Stimulated activated CD8-positive, alpha-beta memory T cell treated with anti-CD3 and anti-CD28 coated beads, Interleukin-7, amount 100 ng/mL, for 4 hours (primary cell): Measurements from ENCODE around the gene STK33.

ENCODE experiments used
- DNase-seq, 2 donors: peaks; one replicate each; pipeline ENCODE4 v3.0.0-alpha.2; 2020; ENCODE audit warnings: low read depth in 2 of 2

STK33 gene

DNA sequence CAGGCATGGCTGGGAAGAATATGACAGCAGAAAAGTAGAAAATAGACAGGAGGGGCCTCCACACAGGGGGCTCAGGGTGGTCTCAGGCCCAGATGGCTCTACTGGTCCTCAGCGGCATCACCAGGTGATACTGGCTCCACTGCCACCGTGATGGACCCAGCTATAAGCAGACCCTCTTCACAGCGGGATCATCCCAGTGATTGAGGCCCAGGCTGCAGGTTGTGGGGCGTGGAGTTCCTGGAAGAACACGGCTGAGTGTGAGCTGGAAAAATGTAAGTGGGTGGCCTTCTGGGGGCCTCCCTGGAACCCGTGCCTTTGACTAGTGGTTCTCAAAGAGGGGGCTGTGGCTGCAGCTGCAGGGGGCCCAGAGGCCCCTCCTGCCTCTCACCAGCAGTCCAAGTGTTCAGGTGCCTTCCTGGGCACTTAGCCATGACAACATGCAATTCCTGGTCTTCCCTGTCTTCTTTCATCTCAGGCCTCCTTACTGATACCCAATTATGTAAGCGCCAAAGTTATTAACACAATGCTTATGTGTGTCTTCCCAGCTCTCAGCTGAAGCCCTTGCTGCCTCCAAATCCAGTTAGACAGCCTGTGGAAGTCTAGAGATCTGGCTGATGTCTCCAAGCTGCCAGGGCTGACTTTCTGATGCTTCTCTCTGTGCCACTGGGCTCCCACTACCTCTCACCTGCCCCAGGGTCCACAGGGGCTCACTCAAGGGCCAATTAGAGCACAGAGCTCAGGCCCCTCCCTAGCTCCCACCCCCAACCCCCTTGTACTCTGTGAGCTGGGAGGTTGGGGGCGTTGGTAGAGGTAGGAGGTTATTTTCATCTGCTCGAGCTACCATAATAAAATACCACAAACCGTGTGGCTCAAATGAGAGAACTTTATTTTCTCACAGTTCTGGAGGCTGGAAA is 220.3 kb downstream of the STK33 start:
- DNase-seq = no peak

DNA sequence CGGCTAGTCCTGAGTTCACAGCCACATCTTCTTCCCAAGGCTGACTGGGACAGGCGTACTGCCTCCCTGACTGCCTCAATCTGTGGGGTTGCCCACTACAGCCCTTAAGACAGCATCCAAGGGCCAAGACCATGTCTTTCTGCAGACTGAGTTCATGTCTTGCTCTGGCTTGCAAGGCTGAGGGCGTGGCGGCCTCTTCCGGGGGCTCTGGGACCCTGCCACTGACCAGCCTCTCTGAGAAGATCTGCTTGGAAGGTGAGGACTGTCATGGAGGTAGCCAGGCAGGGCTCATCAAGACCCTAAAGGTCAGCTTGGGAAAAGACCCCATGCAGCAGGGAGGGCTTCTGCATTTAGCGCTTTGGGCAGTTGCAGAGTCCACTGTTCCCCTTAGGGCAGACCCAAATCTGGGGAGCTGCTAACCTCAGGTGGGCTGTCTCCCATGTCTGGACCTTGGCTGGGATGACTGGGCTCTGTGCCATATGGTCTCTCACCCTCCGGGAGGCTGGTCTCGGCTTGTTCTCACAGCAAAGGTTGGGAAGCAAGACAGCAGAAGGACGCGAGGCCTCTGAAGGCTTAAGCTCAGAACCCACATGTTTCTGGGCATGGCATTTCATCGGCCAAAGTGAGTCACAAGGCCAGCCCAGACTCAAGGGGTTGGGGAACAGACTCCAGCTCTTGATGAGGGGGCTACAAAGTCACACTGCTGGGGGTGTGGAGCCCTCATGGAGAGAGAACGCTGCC is 221.2 kb downstream of the STK33 start:
- DNase-seq = no peak

GRCh38 chr11:8371516-8371884 is 222.5 kb downstream of the STK33 start:
- DNase-seq = no peak

GRCh38 chr11:8370812-8371515 is 223.1 kb downstream of the STK33 start:
- no peak for DNase-seq

- DNase-seq = no peak
Observed at GRCh38 chr11:8369592-8370205, 224.3 kb downstream of the STK33 start.

- DNase-seq = no peak
Observed at GRCh38 chr11:8368772-8369171, 225.3 kb downstream of the STK33 start.

GRCh38 chr11:8368194-8368593 is 225.8 kb downstream of the STK33 start:
- no peak for DNase-seq

GRCh38 chr11:8366316-8366715 is 227.7 kb downstream of the STK33 start:
- DNase-seq = no peak

DNA sequence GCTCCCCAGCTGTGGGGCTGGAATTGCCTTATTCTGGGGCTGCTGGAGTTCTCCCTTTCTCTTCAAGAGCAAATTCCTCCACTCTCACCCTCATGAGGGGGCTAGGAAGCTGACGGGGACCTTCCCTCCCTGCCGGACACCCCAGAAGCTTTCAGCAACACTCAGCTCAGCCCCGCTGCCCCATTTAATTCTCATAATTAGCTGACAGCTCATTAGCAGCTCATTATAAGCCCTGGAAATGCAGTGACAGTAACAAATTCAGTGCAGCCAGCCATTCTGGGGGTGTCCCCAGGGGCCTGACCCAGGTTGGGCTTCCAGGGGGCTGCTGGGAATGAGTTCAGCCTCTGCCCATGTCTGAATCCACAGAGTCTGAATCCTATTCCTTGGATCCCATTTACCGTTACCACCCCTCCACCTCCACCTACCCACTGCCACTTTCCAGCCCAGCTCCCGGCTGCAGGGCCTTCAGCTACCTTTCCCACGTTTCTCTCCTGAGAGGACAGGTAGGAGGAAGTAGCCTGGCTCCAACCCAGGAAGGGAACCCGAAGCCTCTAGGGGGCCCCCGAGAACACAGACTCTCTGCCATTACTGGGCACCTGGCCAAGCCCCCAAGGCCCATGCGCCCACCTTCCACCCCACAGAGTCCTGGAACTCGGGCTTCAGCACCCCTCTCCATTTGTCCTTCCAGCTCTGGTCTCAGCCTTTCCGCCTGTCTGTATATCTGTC is 228.6 kb downstream of the STK33 start:
- no peak for DNase-seq

- no peak for DNase-seq
Observed at GRCh38 chr11:8363921-8364320, 230.1 kb downstream of the STK33 start.

DNA sequence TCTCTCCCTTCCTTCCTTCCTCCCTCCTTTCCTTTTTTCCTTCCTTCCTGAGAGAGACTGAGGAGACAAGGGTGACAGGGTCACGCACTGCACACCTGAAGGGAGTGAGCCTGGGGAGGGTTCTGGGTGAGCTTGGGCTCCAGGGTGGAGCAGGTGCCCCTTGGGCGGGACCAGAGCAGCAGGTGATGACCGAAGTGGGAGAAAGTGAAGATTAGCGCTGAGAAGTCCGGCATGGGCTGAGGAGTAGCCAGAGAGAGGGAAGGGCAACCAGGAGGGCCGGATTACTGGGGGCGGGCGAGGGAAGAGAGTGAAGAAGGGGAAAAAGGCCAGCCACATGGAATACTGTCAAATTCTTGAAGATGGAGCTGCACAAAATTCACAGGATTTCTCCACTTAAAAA is 231.1 kb downstream of the STK33 start:
- no peak for DNase-seq

DNA sequence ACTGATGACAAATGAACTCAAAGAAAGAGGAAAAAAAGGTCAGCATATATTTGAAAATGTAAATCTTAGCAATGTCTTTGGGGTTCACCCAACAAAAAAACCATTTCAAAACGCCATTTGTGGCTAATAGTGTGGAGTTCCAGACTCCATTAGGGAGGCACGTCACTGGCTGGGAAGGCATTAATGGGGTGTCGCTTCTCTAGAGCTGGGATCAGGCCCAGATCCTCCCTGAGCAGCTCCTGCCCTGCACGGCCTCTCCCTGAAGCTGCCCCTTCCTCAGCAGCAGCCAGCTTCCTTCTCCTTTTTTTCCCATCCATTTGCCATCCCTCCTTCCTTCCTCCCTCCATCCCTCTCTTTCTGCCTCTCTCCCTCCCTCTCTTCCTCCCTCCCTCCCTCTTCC is 231.5 kb downstream of the STK33 start:
- no peak for DNase-seq

DNA sequence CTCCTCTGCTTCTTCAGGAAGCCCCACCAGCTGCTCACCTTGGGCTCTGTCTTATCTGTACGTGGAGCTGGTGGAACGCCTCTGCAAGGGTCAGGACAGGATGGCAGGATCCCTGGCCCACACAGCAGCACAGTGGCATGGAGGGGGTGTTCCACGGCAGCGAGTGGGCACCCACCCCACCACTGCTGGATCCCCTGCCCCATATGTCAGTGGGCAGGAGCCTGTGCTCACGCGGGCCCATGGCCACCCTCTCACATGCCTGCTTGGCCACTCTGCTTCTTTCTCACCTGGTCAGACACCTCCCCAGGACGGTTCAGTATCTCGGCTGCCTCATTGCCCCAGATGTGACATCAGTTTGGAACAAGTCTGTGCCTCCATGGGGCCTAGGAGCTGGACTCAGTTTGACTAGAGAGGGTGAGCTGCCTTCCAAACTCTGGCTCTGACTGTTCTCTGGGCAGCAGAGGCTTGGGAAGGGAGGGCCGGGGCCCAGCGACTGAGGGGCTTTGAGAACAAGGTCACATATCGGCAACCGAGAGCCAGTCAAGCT is 232.3 kb downstream of the STK33 start:
- DNase-seq = no peak

- no peak for DNase-seq
Observed at GRCh38 chr11:8361206-8361605, 232.8 kb downstream of the STK33 start.

DNA sequence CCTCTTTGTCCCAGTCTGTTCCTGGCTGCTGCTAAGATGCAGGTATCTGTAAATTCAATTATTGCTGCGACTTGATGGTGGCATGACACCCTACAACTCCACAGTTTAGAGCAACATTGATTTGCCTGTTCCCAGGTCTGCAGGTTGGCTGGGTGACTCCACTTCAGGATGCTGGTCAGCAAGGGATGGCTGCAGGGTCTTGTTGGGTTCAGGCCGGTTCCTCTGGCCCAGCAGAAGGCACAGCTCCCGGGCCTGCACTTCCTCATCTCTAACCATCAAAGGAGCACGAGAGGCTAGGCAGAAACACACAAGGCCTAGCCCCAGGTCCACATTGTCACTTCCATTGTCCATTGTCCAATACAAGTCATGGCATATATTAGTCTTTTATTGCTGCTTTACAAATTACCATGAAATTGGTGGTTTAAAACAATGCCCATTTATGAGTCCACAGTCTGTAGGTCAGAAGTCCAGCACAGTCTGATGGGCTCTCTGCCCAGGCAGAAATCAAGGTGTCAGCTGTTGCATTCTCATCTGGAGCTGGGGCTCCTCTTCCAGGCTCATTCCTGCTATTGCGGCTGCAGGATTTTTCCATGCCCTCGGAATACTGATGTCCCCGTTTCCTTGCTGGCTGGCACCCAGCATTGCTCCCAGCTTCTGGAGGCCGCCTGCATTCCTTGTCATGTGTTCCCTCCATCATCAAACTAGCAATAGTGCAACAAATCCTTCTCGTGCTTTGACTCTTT is 233.8 kb downstream of the STK33 start:
- no peak for DNase-seq

GRCh38 chr11:8359521-8359920 is 234.5 kb downstream of the STK33 start:
- no peak for DNase-seq

DNA sequence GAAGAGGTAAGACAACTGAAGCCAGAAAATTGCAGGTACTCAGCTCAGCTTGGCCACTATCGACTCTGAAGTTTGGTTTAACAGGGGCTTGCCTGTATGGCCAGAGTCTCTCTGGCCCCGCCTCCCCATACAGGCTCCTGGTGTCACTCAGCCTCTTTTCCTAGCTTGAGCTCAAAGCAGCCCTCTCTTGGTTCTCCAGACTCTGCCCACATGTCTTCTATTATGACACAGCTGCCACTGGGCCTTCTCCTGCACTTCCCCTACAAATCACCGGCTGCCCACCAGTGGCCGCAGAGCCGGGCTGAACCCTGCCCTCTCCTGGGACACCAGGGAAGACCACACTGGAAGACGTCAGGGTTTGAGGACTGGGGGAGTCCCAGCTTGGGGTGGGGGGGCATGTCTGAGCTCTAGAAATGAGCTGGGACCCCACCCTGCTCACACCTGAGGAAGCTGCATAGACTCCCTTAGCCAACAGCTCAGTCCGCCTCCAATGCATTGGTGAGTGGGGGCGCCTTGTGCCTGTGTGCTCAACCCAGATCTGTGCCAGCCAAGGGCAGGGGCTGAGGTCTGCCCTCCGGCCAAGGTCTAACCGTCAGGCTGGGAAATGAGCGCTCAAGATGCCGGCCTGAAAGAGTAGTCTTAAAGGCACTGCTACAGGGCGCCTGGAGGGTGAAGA is 236.0 kb downstream of the STK33 start:
- DNase-seq = no peak

- DNase-seq = no peak
Observed at GRCh38 chr11:8357505-8357888, 236.5 kb downstream of the STK33 start.

DNA sequence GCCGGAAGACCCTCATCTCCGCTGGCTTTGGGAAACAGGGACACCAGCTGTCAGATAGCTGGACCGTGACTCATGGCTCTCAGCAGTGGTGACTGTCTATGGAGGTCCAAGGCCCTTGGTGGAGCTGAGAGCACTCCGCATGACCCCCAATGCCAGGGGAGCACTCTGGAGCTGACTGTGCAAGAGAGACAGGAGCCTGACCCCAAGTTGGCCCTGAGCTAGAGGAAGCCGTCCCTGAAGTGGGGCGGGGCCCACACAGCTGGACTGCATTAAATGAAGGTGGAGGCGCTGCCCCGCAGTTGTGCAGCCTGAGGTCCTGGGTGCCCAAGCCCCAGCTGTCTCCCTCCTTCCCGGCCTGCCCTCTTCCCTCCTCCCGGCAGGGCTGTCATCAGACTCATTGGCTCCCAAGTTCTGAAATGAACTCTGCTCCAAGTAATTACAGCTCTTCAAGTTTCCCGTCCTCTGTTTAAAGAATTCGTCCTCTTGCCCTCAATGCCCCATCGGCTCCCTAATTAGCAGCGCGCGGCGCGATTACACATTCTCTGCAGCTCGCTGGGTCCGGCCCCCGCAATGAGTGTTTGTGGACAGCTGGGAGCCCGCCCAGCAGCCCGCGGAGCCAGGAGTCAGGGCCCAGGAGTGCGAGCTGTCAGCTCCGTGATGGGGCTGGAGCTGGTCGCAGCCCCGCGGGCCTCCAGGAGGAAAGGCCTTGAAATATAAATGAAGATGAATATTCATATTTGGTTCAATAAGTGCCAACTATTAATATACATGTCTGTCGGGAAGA is 237.1 kb downstream of the STK33 start:
- DNase-seq = no peak
